Thymus (tissue), 11 donors: ENCODE data around the gene LZTFL1. TPM values are rescaled to one million over a fixed set of nuclear protein-coding genes. Genes with fewer than 3 reads are reported as not detected.

Experiments used
- DNase-seq, 9 donors: peaks; one replicate each; pipeline ENCODE4 v3.0.0-alpha.2; 2013; ENCODE audit warnings: low spot score in 9 of 9, low read depth in 6 of 9, missing footprints in 1 of 9
- H3K27ac ChIP-seq, 2 donors: one replicate each; pipeline ENCODE4 v1.5.1; 2013; ENCODE audit warnings: control low read depth in 1 of 2, low read depth in 1 of 2, low read length in 1 of 2, mild to moderate bottlenecking in 1 of 2, moderate library complexity in 1 of 2
- H3K27me3 ChIP-seq, 2 donors: one replicate each; pipeline ENCODE4 v1.5.1; 2013; ENCODE audit warnings: low read length in 1 of 2; ENCODE audit not compliant: control insufficient read depth in 2 of 2, insufficient read depth in 1 of 2
- H3K36me3 ChIP-seq, 2 donors: one replicate each; pipeline ENCODE4 v1.5.1; 2013; ENCODE audit warnings: low read length in 1 of 2, mild to moderate bottlenecking in 1 of 2, moderate library complexity in 1 of 2; ENCODE audit not compliant: control insufficient read depth in 2 of 2, insufficient read depth in 2 of 2
- H3K4me1 ChIP-seq, 2 donors: one replicate each; pipeline ENCODE4 v1.5.1; 2013; ENCODE audit warnings: low read length in 2 of 2; ENCODE audit not compliant: control insufficient read depth in 2 of 2, insufficient read depth in 2 of 2
- H3K4me3 ChIP-seq, 2 donors: one replicate each; pipeline ENCODE4 v1.5.1; 2013; ENCODE audit warnings: low read length in 2 of 2, control low read depth in 1 of 2, mild to moderate bottlenecking in 1 of 2
- H3K9me3 ChIP-seq, 2 donors: one replicate each; pipeline ENCODE4 v1.5.1; 2013; ENCODE audit warnings: low read length in 1 of 2, mild to moderate bottlenecking in 1 of 2; ENCODE audit not compliant: control insufficient read depth in 2 of 2, insufficient read depth in 1 of 2
- WGBS: extraction: QIAGEN DNeasy Blood & Tissue Kit; methylation state at CpG from one replicate; pipeline ENCODE4 v1.1.7; 2013; 5-methylcytosine and 5-hydroxymethylcytosine counted together
- polyA plus RNA-seq: library from polyadenylated mRNA; stranded (reverse); fragments of 200-250 nt; gene quantifications from one replicate; pipeline ENCODE4 v1.2.3, GENCODE V29; 2013
- total RNA-seq: library from RNA; stranded (reverse); fragments of 120-200 nt; gene quantifications from one replicate; pipeline ENCODE4 v1.2.4, GENCODE V29; 2013
- donor health status: healthy.

LZTFL1 gene
- total and polyA plus RNA-seq, 2 donors: 42.8 to 191 TPM

DNA sequence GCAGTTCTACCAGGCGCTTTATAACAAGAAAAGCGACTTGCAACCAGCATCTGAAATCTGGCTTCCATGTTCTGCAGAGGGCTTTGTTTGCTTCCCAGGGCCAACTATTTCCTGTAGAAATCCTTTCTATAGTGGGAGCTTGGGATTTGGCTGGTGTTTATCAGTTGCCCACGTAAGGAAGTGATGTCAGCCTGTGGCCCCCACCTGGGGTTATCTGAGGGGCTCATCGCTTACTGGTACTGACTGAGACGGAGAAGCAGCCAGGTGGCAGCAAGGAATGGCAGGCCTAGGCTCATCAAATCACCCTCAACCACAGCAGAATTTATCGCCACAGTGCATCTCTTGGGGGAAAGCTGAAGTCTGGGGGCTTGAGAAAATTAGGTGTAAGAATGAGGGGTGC lies 29.9 kb upstream of the LZTFL1 start:
- Histone ChIP-seq H3K9me3 (no peaks in the 10 kb centered on the region), H3K4me3 (peak overlapping the region; percentile 23 to 44), H3K4me1 (peaks cover 70 to 91% of the 10 kb centered on the region in 2 donors), H3K36me3 (peaks cover 0 to 4% of the 10 kb centered on the region in 2 donors), H3K27me3 (no peaks in the 10 kb centered on the region), H3K27ac (peak overlapping the region; percentile 91 to 98)
- peak in 7 of 9 donors; percentile 76 to 94 (median 89) for DNase-seq
- 6% methylated on average over 6 of the region's 6 CpGs for WGBS

DNA sequence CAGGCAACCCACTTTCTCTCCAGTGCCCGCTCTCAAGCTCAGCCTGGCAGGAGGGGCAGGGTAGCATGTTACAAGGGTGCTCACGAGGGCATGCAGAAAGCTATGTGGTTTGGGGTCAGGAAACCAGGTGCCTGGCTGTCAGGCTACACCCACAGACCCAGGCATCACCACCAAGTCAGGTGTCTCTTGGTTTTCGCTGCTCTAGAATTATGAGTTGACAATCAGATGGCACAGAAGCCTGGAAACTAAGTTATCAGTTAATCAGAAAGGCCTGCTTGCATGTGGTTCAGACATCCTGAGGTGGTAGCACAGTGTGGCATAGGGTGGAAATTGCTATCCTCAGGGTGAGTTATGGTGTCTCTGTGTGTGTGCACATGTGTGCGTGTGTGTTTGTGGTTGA lies 28.2 kb upstream of the LZTFL1 start:
- peak in 8 of 9 donors; percentile 91 to 99 (median 96) for DNase-seq
- peak overlapping the region; percentile 81 to 91 for H3K27ac ChIP-seq
- H3K4me3 ChIP-seq: peak overlapping the region in 1 of 2 donors; percentile 27
- no peaks in the 10 kb centered on the region for H3K9me3 ChIP-seq
- peaks cover 0 to 4% of the 10 kb centered on the region in 2 donors for H3K36me3 ChIP-seq
- peaks cover 68 to 90% of the 10 kb centered on the region in 2 donors for H3K4me1 ChIP-seq
- 6% methylated on average over 4 of the region's 4 CpGs for WGBS
- H3K27me3 ChIP-seq: no peaks in the 10 kb centered on the region

DNA sequence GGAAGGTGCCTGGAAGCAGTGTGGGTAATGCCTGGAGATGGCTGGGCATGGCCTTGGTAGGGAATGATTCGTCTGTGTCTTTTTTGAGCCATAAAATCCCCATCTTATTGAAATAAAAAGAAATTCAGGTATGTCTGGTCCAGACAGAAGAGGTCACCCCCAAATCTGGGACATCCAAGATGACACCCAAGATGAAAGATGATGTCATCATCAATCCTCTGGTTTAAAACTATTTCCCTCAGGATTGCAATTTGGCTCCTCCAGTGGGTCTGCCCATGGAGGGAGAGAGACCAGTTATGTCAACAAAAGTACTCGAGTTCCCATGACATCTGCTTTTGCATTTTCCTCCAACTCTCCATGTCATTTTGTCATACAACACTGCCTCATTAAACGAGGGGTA lies 27.7 kb upstream of the LZTFL1 start:
- DNase-seq: no peak
- peaks cover 67 to 90% of the 10 kb centered on the region in 2 donors for H3K4me1 ChIP-seq
- H3K27ac ChIP-seq: peak overlapping the region; percentile 81 to 91
- H3K9me3 ChIP-seq: no peaks in the 10 kb centered on the region
- no peaks in the 10 kb centered on the region for H3K27me3 ChIP-seq
- WGBS: 36% methylated on average over 3 of the region's 3 CpGs
- H3K4me3 ChIP-seq: peak overlapping the region in 1 of 2 donors; percentile 27
- peaks cover 0 to 4% of the 10 kb centered on the region in 2 donors for H3K36me3 ChIP-seq

DNA sequence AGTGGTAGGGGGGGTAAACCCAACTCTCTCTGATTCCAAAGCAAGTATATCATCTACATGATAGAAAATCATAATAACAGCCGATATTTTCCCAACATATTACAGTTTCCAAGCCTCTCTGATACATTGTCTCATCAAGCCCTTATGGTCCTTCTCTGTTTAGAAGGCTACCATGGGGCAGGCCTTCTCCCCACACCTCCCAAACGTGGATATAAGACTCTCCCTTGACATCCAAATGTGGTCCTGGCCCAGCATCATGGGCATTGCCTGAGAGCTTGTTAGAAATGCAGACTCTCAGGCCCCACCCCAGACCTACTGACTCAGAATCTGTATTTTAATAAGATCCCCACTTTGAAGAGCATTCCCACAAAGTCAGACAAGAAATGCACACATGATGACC lies 26.7 kb upstream of the LZTFL1 start:
- WGBS: 87% methylated on average over 2 of the region's 2 CpGs
- peaks cover 0 to 2% of the 10 kb centered on the region in 2 donors for H3K9me3 ChIP-seq

DNA sequence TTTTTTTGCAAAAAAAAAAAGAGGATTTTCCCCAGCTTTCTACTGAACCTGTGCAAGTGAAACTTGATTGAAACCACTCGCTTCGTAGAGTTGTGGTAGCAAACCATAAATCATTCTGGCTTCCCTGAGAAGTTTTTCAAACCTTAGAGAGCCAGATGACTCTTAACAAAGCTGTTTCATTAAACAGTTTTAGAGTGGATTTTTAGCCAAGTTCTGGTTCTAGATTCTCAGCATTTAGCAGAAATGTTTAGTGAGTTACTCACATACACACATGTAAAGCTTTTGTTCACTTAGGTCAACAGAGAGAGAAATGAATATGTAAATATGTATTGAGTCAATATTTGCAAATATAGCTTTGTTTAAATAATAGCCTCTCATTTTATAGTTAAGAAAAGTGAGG lies 26.3 kb upstream of the LZTFL1 start:
- Histone ChIP-seq H3K36me3 (peaks cover 2 to 5% of the 10 kb centered on the region in 2 donors), H3K27me3 (no peaks in the 10 kb centered on the region), H3K4me3 (no peak overlapping the region), H3K4me1 (peaks cover 60 to 86% of the 10 kb centered on the region in 2 donors), H3K27ac (peak overlapping the region in 1 of 2 donors; percentile 91), H3K9me3 (peaks cover 2 to 4% of the 10 kb centered on the region in 2 donors)
- WGBS: 33% methylated on average over 2 of the region's 2 CpGs
- DNase-seq: peak in 1 of 9 donors; percentile 54

More for the DNA sequence above, 26.7 kb upstream of the LZTFL1 start:
- Histone ChIP-seq H3K4me3 (no peak overlapping the region), H3K27me3 (no peaks in the 10 kb centered on the region), H3K4me1 (peaks cover 59 to 84% of the 10 kb centered on the region in 2 donors), H3K36me3 (peaks cover 0 to under 1% of the 10 kb centered on the region in 2 donors), H3K27ac (peak overlapping the region; percentile 72 to 91)
- no peak for DNase-seq

DNA sequence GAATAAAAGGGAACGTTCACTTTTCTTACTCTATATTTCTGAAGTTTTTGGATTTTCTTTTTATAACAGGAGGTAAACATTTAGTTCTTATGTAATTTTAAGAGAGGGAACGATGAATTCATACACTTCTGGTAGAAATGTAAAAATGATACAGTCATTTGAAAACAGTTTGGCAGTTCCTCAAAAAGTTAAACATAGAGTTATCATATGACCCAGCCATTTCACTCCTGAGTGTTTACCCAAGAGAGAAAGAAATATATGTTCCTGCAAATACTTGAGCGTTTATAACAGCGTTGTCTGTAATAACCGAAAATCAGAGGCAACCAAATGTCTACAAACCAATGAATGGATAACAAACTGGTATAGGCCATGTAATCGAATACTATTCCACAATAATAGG lies 23.6 kb upstream of the LZTFL1 start:
- peak overlapping the region; percentile 67 to 91 for H3K27ac ChIP-seq
- H3K9me3 ChIP-seq: peaks cover 2 to 4% of the 10 kb centered on the region in 2 donors
- no peaks in the 10 kb centered on the region for H3K27me3 ChIP-seq
- no peak for DNase-seq
- 41% methylated on average over 6 of the region's 6 CpGs for WGBS
- H3K36me3 ChIP-seq: peaks cover 3 to 5% of the 10 kb centered on the region in 2 donors
- peaks cover 43 to 83% of the 10 kb centered on the region in 2 donors for H3K4me1 ChIP-seq
- peak overlapping the region in 1 of 2 donors; percentile 31 for H3K4me3 ChIP-seq

DNA sequence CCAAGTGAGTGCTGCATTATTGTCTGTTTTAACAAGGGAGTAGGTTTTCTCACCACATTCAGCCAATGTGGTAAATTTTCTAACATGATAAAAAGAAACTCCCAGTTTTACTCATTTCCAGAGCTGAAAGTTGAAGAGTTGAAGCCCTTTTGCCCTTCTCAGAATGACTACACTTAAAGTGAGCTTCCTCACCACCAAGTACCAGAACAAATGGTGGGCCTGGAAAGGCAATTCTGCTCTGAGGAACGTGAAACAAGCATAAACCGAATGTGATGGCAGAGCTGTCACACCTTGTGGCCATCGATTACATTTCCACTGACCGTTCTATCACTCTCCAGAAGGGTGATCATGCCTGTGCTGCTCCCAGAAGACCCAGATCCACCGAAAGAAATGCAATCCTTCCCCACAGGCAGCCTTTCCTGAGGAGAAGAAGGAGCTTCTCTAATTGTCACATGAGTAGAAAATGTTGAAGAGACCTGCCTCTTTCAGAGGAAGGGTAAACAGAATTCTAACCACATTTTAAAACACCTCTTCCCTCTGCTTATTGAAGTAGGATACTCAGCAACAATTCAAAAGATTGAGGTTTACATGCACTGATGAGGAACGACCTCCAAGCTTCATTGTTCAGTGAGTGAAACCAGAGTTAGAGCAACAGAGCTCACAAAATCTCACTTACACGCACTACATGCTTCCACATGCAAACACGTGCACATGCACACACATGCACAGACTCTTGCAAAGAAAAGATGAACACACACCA lies 23.0 kb upstream of the LZTFL1 start:
- Histone ChIP-seq H3K27me3 (no peaks in the 10 kb centered on the region), H3K9me3 (peaks cover 2 to 4% of the 10 kb centered on the region in 2 donors), H3K27ac (peak overlapping the region; percentile 91), H3K4me1 (peaks cover 42 to 80% of the 10 kb centered on the region in 2 donors), H3K36me3 (peaks cover 3 to 5% of the 10 kb centered on the region in 2 donors), H3K4me3 (peak overlapping the region; percentile 18 to 31)
- DNase-seq: peak in 8 of 9 donors; percentile 66 to 95 (median 82)
- WGBS: 26% methylated on average over 8 of the region's 8 CpGs

DNA sequence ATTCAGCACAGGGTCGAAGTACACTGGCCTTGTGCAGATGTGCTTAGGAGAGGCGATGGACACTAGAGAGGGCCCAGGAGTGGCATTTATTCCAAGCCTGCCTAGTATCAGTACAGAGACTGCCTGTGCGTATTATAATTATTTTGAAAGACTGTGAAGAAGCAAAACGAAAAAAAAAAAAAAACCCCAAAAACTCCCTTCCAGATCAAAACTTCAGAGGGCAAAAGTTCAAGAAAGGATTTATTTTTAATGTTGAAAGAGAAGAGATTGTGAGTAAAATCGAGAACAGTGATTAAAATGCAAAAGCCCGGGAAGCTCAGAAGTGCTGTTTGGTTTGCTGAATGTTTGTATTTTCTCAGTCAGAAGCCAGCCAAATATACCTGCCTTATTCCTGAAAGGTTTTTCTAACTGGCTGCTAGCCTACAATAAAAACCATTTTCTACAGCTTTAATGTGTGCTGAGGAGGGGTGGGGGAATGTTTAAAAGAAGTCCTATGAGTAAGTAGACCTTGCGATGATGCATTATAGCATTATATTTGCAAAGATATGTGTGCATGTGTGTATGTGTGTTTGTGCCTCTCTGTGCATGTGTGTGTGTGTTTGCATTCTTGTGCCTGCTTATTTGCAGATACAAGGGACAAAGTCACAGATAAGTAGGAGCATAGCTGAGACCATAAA lies 19.3 kb upstream of the LZTFL1 start:
- peaks cover 18 to 47% of the 10 kb centered on the region in 2 donors for H3K4me1 ChIP-seq
- no peak overlapping the region for H3K4me3 ChIP-seq
- no peak for DNase-seq
- H3K27me3 ChIP-seq: no peaks in the 10 kb centered on the region
- H3K9me3 ChIP-seq: peaks cover 2 to 4% of the 10 kb centered on the region in 2 donors
- 69% methylated on average over 7 of the region's 7 CpGs for WGBS
- peaks cover 3 to 5% of the 10 kb centered on the region in 2 donors for H3K36me3 ChIP-seq
- peak overlapping the region; percentile 15 to 26 for H3K27ac ChIP-seq

DNA sequence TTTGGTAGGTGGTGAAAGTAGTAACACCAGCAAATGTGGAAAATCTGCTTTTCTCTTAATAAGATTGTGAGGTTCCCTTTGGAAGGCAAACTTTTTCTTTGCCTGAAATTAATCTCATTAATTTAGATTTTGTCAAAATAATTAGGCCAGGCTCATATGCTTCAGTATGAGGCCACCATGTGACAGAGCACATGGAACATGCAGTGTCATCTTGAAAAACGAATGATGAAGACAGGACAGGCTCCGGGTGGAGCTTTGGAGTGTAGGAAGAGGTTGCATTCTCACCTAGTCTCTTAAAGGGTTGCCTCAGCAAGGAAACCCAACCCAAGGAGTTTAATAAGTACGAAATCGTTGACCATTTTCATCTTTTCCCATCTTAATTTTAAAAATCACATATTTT lies 18.6 kb upstream of the LZTFL1 start:
- DNase-seq: no peak
- 94% methylated on average over 4 of the region's 4 CpGs for WGBS

More for the DNA sequence above, 18.6 kb upstream of the LZTFL1 start:
- Histone ChIP-seq H3K36me3 (peaks cover 3 to 5% of the 10 kb centered on the region in 2 donors), H3K9me3 (peaks cover 2 to 4% of the 10 kb centered on the region in 2 donors), H3K4me1 (peaks cover 12 to 42% of the 10 kb centered on the region in 2 donors), H3K27me3 (no peaks in the 10 kb centered on the region), H3K27ac (no peak overlapping the region), H3K4me3 (no peak overlapping the region)
